Astrocyte (in vitro differentiated cells and primary cell): ENCODE measurements around the gene LRP1B.

ENCODE experiments used
- CTCF ChIP-seq: IDR thresholded peaks from 2 replicates; pipeline ENCODE4 v1.5.1; 2011; ENCODE audit warnings: low read depth, mild to moderate bottlenecking, inconsistent platforms, low read length, moderate library complexity; ENCODE audit not compliant: insufficient read depth
- EZH2 ChIP-seq: IDR thresholded peaks from 2 replicates; pipeline ENCODE4 v1.6.1; 2012; ENCODE audit warnings: mild to moderate bottlenecking, low read length, inconsistent platforms; ENCODE audit not compliant: insufficient read depth

- TF ChIP-seq CTCF (no peak), EZH2 (no peak)
These were observed 1081.9 kb downstream of the LRP1B start for GRCh38 chr2:141048951-141049350.
